Subcutaneous abdominal adipose tissue (tissue), 5 donors: Measurements from ENCODE around the gene MRPL14.

Source experiments
- H3K27ac ChIP-seq: one replicate; pipeline ENCODE4 v1.7.0; 2013; ENCODE audit warnings: low read depth, mild to moderate bottlenecking, inconsistent platforms, low read length, moderate library complexity
- H3K27me3 ChIP-seq, 5 donors: one replicate each; pipeline ENCODE4 v1.7.0; 2013; ENCODE audit warnings: low read length in 5 of 5, inconsistent platforms in 1 of 5; ENCODE audit not compliant: control insufficient read depth in 5 of 5, insufficient read depth in 4 of 5
- H3K36me3 ChIP-seq, 5 donors: one replicate each; pipeline ENCODE4 v1.7.0; 2013; ENCODE audit warnings: low read length in 5 of 5; ENCODE audit not compliant: control insufficient read depth in 5 of 5, insufficient read depth in 5 of 5
- H3K4me1 ChIP-seq, 5 donors: one replicate each; pipeline ENCODE4 v1.7.0; 2013; ENCODE audit warnings: low read length in 5 of 5, mild to moderate bottlenecking in 3 of 5, moderate library complexity in 1 of 5; ENCODE audit not compliant: control insufficient read depth in 5 of 5, insufficient read depth in 5 of 5
- H3K4me3 ChIP-seq, 5 donors: one replicate each; pipeline ENCODE4 v1.7.0; 2013; ENCODE audit warnings: low read length in 5 of 5, low read depth in 1 of 5
- H3K9ac ChIP-seq, 5 donors: one replicate each; pipeline ENCODE4 v1.7.0; 2013; ENCODE audit warnings: low read length in 5 of 5, mild to moderate bottlenecking in 4 of 5, moderate library complexity in 3 of 5
- H3K9me3 ChIP-seq, 5 donors: one replicate each; pipeline ENCODE4 v1.7.0; 2013; ENCODE audit warnings: low read length in 5 of 5; ENCODE audit not compliant: control insufficient read depth in 5 of 5
- donor health status: healthy.
- donor health status: healthy.
- donor health status: healthy.
- donor health status: healthy.
- donor health status: healthy.

The MRPL14 gene

DNA sequence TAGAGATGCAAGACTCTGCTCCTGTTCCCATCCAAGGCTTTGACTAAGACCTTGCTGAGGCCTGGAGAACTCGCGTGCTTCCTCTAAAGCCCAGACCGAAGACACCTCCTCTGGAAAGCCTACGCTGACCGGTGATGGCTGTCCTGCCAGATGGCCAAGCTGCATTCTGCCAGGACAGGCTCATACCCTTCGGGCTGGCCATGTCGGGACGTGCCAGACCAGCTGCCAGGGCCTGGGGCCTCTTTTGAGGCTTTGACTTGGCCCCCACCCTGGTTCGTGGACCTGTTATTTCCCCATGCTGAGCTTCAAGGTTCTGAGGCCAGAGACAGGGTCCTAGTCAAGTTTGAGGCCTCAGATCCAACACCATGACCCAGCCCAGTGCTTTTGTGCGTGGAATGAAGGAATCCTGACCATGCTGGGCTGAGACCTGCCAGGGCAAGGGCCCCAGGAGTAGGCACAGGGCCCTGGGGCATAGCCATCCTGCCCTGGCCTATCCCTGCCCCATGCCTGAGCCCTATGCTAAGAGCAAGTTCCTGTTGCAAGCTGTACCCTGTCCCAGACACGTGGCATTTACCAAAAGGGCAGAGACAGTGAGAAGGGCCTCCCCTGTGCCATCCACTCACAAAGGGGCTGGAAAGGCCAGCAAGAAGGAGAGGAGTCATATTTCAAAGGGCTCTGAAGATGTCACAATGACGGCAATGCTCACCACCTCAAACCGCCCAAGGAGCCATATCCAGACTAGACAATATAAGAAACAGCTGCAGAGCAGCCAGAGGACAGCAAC lies 42.8 kb downstream of the MRPL14 start:
- H3K9me3 ChIP-seq: no peaks in the 10 kb centered on the region
- H3K36me3 ChIP-seq: peaks cover 0 to 5% (median 3%) of the 10 kb centered on the region in 5 donors
- H3K4me3 ChIP-seq: no peak overlapping the region
- no peak overlapping the region for H3K9ac ChIP-seq
- peaks cover 0 to 5% (median 0%) of the 10 kb centered on the region in 5 donors for H3K4me1 ChIP-seq
- H3K27me3 ChIP-seq: no peaks in the 10 kb centered on the region
- no peak overlapping the region for H3K27ac ChIP-seq

DNA sequence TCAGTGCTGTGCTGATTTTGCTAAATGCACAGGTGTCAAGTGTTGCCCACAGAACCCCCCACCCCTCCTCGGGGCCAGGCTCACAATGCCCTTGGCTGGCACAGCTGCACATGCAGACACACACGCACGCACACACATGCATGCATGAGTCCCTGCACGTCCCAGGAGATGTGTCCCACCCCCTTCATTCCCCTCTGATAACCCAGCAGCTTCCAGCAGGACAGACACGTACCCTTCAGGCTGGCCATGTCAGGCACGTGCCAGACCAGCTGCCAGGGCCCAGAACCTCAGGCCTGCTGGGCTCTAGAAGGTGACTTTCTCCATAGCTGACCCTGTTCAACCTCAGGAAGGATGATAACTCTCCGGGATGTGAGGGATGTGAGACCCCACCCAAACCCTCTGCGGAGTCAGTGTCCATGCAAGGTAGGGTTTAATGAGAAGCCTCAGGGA lies 44.4 kb downstream of the MRPL14 start:
- Histone ChIP-seq H3K36me3 (no peaks in the 10 kb centered on the region), H3K9me3 (no peaks in the 10 kb centered on the region), H3K4me1 (peaks cover 0 to 5% (median 0%) of the 10 kb centered on the region in 5 donors), H3K27ac (no peak overlapping the region), H3K4me3 (no peak overlapping the region), H3K9ac (no peak overlapping the region), H3K27me3 (no peaks in the 10 kb centered on the region)

DNA sequence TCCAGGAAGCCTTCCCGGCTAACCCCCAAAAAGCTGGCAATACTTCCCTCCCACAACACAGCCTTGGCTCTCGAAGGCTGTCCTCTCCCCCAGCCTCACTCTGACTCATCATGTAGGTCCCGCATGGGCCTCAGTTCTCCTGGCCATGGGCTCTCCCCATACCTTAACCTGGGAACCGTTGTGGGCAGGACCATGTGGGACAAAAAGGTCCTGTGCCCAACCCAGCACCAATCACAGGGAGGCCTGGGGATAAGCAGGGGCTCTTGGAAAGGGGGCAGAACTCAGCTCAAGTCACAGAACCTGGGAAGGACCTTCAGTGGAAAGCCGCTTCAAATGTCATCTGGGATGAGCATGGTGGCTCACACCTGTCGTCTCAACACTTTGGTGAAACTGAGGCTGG lies 45.5 kb downstream of the MRPL14 start:
- Histone ChIP-seq H3K36me3 (no peaks in the 10 kb centered on the region), H3K27ac (no peak overlapping the region), H3K9ac (no peak overlapping the region), H3K4me1 (peaks cover 0 to 3% (median 3%) of the 10 kb centered on the region in 5 donors), H3K9me3 (no peaks in the 10 kb centered on the region), H3K27me3 (peaks cover 0 to 2% (median 0%) of the 10 kb centered on the region in 5 donors), H3K4me3 (no peak overlapping the region)

DNA sequence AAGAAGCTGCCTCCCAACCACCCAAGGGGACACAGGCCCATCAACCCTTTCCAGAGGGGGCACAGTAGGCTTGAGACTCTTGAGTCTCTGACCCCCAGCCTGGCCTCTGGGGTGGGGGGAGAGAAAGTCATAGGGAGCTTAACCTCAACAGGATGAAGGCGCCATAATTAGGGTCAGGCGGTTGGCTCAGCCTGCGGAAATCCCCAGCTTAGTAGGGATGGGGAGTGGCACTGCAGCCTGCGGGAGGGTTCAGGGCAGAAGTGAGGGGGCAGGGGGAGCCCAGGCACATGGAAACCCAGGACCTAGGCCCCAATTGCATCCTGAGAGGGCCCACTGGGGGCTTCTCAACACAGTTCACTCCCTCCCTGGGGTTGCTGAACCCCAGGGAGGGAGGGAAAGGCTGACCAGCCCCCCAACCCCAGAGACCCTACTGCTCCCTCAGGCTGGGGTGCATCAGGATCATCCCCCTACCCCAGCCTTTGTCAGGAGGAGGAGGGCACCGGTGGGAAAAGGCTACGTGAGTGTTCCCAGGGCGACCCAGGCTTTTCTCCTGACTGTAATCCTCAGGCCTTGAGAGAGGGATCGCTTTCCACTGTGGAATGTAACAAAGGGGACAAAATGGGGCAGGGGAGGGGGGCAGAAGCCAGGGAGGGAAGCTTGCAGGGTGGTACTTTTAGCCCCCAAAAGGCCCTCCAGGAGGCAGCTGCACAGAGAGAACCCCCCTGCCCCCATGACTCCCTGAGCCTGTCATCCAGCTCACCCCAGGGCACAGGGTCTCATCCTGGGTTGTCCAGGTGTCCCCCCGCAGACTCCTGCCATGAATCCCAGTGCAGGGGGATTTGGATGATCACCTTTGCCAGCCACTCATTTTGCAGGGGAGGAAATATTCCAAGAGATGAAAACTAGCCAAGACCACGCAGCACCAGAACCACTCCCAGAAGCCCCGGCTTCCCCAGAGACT lies 46.4 kb downstream of the MRPL14 start:
- Histone ChIP-seq H3K36me3 (no peaks in the 10 kb centered on the region), H3K9me3 (no peaks in the 10 kb centered on the region), H3K27me3 (peaks cover 0 to 3% (median 0%) of the 10 kb centered on the region in 5 donors), H3K4me1 (peaks cover 0 to 10% (median 5%) of the 10 kb centered on the region in 5 donors), H3K4me3 (no peak overlapping the region), H3K27ac (no peak overlapping the region), H3K9ac (no peak overlapping the region)

DNA sequence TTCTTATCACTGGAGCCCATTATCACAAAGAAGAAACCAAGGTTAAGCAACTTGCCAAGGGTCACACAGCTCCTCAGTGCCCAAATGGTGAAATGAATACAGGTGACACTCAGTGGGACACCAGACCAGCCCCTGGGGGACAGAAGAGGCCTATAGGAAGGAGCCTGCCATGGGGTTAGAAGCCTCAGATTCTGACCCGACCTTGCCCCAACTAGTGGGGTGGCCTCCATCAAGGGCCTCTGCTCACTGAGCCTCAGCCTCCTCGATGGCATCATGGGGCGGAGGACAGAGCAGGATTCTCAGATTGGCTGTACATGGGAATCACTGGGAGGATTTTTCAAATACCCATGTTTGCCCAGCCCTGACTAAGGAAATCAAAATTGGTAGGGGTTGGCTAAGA lies 47.6 kb downstream of the MRPL14 start:
- Histone ChIP-seq H3K36me3 (no peaks in the 10 kb centered on the region), H3K4me3 (no peak overlapping the region), H3K4me1 (peaks cover 0 to 12% (median 10%) of the 10 kb centered on the region in 5 donors), H3K9ac (no peak overlapping the region), H3K9me3 (no peaks in the 10 kb centered on the region), H3K27ac (no peak overlapping the region), H3K27me3 (peaks cover 0 to 3% (median 0%) of the 10 kb centered on the region in 5 donors)

DNA sequence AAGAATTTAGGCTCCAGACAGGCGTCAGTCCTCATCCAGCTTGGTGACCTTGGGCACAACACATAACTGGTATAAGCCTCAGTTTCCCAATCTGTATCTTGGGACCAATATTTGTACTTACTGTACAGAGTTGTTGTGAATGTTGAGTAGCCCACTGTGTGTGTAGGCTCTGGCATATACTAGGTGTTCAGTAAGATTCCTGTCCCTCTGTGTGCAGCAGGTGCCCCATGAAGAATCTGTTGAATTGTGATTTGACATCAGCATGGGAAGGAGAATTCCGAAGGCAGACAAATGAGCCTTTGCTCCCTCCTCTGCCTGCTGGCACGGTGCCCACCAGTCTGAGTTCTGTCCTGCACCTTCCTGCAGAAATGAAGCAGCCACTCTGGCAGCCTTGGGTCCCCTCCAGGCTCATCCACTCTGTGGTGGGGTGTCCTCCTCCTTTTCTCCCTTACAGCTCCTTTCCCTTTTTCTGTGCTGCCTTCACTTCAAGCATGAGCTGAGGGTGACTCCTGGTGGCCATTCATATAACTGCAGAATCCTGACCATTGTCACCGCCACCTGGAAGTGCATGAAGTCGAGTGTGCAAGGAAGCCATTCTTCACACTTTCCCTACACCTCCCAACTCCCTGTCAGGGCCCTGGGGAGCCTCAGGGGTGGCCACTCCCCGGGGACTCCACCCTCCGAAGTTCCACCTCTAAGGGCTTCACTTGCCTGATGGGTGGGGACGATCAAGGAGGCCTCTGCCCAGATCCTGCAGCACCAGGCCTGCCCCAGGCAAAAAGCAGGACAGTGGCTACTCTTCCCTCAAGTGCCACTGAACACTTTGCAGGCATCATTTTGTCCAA lies 48.2 kb downstream of the MRPL14 start:
- peaks cover 2 to 18% (median 16%) of the 10 kb centered on the region in 5 donors for H3K4me1 ChIP-seq
- H3K9ac ChIP-seq: no peak overlapping the region
- H3K4me3 ChIP-seq: no peak overlapping the region
- H3K27me3 ChIP-seq: peaks cover 0 to 3% (median 0%) of the 10 kb centered on the region in 5 donors
- no peaks in the 10 kb centered on the region for H3K9me3 ChIP-seq
- no peaks in the 10 kb centered on the region for H3K36me3 ChIP-seq
- H3K27ac ChIP-seq: no peak overlapping the region

DNA sequence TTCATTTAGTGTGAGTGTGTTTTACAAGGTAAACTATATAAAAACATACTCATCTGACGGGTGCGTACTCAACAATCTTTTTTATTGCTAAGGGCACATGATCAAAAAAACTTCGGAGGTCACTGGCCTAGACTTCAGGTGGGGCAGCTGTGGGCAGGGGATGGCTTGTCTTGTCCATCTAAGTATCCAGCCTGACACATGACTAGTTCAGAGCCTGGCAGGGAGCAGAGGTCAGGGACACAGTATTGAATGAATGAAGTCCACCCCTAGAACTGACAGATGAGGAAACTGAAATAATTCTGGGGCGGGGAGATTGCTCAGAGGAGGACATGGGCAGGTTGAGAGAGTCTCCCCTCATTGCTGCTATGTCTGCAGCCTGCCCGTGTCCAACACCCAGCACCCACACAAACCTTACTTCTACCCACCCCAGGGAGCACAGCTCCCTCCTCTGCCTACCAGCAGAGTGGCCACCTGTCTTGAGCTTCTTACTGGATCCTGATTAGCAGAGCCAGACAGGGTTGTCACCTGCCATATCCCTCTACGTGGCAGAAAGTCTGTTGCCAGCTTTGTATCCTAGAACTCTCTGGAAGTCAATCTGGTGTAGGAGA lies 48.9 kb downstream of the MRPL14 start:
- Histone ChIP-seq H3K27me3 (peaks cover 0 to 3% (median 0%) of the 10 kb centered on the region in 5 donors), H3K4me3 (no peak overlapping the region), H3K27ac (no peak overlapping the region), H3K36me3 (no peaks in the 10 kb centered on the region), H3K9ac (no peak overlapping the region), H3K9me3 (no peaks in the 10 kb centered on the region), H3K4me1 (peaks cover 2 to 24% (median 22%) of the 10 kb centered on the region in 5 donors)

DNA sequence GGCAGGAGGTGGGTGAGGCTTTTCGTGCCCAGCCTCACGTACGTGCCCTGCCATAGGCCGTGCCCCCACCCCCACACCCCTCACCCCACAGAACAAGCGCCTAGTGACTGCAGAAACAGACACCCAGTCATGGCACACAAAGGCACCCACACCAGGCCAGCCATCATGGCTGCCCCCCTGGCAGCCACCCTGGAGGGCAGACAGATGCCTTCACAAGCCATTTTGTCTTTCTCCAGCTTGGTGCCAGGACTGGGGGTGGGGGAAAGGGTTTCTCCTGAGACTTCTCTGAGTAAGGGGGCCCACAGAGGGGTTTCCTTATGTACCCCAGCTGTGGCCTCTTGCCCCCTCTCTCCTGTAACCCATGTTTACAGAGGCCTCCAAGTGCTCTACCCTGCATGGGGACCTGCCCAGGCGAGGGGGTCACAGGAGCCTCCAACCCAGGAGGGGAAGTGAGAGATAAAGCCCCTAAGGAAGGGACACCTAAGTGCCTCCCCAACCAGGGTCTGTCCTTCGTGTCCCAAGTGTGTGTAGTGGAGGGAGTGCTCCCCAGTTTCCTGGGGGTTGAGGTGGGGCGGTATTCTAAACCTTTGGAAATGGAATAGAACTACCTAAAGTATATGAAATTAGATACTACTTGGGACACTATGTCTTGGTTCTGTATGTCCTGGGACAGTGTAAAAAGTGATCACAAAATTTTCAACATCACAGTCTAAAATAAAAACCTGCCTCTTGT lies 49.9 kb downstream of the MRPL14 start:
- H3K9ac ChIP-seq: no peak overlapping the region

More for the DNA sequence above, 49.9 kb downstream of the MRPL14 start:
- Histone ChIP-seq H3K4me3 (no peak overlapping the region), H3K27me3 (peaks cover 0 to 3% (median 0%) of the 10 kb centered on the region in 5 donors), H3K36me3 (no peaks in the 10 kb centered on the region), H3K27ac (no peak overlapping the region), H3K4me1 (peaks cover 2 to 31% (median 27%) of the 10 kb centered on the region in 5 donors), H3K9me3 (no peaks in the 10 kb centered on the region)
